CD4-positive, alpha-beta T cell treated with Interleukin-2 at 100 ng/mL for 4 hours (primary cell): ENCODE data around the gene PDGFB.

Experiments used
- DNase-seq: peaks from one replicate; pipeline ENCODE4 v3.0.0-alpha.2; 2020; ENCODE audit warnings: low spot score

PDGFB gene

GRCh38 chr22:39244496-39245129, at the start of gene PDGFB:
TSS of gene PDGFB (minus strand) at chr22:39244982. CDS start at chr22:39243963, 1,019 bp downstream.
- DNase-seq: peak; percentile 40

GRCh38 chr22:39293766-39294368, 49.1 kb upstream of the PDGFB start:
- DNase-seq: no peak

DNA sequence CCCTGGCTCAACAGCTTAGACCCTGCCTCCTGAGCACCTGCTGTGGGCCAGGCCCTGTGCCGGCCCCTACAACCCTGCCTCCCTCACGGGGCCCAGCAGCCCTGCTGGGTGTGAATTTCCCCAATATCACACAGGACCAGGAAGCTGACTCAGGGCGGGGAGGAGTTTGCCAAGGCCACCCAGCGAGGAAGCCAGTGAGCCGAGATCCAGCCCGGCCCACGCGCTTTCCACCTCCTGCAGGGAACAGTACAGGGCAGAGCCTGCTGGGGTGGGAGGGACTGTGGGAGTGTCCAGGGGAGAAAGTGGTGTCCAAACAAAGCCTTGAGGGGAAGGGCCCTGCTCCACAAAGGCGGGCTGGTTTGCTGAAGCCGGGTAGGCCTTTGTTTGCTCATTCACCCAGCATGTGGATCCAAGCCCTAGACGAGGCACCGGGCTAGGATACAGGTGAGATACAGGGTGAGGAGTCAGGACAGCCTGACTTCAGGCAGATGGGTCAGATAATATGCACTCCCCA, 47.8 kb upstream of the PDGFB start:
- DNase-seq: no peak

- DNase-seq: no peak
Observed at GRCh38 chr22:39292031-39292462, 47.3 kb upstream of the PDGFB start.

GRCh38 chr22:39291523-39291922, 46.7 kb upstream of the PDGFB start:
- DNase-seq: no peak

DNA sequence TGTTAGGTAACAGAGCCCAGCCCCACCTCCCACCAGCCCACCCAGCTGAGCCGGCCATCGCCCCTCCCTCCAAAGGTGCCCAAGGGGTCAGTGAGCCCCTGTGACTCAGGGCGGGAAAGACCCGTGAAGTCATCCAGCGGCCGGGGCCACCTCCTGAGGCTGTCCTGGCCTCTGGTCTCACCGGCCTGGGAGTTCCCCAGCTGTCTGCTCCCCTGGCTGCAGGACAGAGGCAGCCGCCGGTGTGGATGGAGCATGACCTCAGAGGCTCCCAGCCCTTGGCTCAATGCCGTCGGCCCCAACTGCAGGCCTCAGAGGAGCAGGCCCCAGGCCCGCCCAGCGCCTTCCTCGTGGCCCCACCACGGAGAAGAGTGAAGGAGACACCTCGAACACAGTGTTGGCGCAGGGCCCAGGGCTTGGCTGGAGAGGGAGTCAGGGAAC, 46.0 kb upstream of the PDGFB start:
- DNase-seq: no peak

DNA sequence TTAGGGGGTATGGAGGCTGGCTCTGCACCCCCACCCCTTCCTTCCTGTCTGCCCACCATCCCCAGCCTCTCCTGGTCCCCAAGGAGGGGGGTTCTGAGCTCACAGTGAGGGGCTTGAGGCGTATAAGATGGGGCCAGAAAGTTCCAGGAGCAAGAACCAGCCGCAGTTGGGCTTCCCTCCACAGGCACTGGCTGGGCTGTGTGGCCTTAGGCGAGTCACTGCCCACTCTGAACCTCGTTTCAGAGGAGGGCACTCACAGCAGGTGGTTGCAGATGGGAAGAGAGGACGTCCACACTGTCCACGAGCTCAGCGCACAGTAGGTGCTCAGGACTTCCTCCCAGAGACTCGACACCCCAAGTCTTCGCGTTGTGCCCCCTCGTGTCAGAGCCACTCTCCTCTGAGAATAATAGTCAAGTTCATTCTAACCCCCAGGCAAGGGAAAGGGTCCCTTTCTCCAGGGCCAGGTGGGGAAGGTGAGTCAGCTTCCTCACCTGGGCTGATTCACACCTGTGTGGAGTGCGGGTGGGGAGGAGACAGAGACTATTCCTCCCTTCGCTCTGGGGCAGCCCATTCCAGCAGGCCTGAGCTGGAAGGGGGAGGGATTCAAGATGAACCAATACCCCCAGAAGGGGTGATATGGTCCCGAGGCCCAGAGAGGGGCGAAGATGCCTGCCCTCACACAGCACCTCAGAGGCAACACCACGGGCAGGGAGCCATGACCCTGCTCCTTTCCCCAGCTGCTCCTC, 45.4 kb upstream of the PDGFB start:
- DNase-seq: no peak

GRCh38 chr22:39289533-39289932, 44.8 kb upstream of the PDGFB start:
- DNase-seq: no peak

DNA sequence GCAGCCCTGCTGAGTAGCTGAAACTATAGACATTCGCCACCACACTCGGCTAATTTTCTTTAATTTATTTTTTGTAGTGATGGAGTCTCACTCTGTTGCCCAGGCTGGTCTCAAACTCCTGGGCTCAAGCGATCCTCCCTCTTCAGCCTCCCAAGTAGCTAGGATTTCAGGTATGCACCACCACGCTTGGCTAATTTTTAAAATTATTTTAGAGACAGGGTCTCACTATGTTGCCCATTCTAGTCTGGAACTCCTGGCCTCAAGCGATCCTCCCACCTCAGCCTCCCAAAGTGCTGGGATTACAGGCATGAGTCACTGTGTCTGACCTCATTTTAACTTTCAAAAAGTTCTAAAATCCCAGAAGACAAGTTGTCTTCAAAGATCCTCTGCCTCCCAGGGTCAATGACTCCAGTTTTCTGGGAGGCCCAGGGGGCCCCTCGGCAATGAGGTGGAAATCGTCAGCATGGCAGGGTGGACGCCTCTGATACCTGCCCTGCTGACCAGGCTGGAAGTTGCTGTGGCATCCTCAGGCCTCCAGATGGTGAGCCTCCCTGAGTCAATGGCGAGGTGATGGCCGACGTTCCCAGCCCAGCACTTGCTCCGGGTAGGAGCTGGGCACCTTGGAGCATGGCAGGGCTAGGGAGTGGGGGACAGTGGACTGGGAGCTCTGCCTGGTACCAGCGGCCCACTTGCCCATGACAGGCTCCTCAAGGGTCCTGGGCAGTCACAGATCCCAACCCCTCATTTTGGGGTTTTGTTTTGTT, 43.5 kb upstream of the PDGFB start:
- no peak for DNase-seq

GRCh38 chr22:39287076-39287725, 42.4 kb upstream of the PDGFB start:
- peak; percentile 13 for DNase-seq

DNA sequence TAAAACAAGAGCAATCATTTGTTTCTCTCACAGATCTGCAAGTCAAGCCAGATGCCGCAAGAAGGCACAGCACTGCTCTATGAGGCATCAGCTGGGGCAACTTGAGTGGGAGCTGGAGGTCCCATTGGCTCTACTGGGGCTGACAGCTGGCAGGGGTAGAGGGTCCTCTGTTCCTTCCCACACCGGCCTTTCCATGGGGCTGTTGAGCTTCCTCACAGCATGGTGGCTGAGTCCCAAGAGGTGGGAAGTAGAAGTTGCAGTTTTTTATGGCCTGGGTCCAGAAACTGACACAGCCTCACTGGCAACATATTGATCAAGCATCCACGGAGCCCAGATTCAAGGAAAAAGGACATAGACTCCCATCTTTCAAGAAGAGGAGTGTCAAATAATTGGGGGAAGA, 40.2 kb upstream of the PDGFB start:
- DNase-seq: no peak

GRCh38 chr22:39284142-39284980, 39.6 kb upstream of the PDGFB start:
- DNase-seq: no peak

GRCh38 chr22:39283322-39284141, 38.8 kb upstream of the PDGFB start:
- DNase-seq: no peak

GRCh38 chr22:39282645-39283321, 38.0 kb upstream of the PDGFB start:
- no peak for DNase-seq

DNA sequence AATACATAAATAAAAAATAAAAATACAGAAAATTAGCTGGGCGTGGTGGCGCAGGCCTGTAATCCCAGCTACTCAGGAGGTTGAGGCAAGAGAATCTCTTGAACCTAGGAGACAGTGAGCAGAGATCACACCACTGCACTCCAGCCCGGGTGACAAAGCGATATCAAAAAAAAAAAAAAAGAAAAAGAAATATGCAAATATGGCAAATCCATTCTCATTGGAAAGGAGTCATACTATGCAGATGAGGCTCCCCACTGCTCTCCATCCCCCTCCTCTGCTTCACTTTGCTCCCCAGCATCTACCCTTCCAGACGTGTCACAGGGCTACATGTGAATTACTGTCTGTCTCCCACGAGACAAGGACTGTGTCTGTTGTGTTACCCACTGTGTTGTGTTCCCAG, 36.3 kb upstream of the PDGFB start:
- no peak for DNase-seq

GRCh38 chr22:39280250-39280649, 35.5 kb upstream of the PDGFB start:
- no peak for DNase-seq

DNA sequence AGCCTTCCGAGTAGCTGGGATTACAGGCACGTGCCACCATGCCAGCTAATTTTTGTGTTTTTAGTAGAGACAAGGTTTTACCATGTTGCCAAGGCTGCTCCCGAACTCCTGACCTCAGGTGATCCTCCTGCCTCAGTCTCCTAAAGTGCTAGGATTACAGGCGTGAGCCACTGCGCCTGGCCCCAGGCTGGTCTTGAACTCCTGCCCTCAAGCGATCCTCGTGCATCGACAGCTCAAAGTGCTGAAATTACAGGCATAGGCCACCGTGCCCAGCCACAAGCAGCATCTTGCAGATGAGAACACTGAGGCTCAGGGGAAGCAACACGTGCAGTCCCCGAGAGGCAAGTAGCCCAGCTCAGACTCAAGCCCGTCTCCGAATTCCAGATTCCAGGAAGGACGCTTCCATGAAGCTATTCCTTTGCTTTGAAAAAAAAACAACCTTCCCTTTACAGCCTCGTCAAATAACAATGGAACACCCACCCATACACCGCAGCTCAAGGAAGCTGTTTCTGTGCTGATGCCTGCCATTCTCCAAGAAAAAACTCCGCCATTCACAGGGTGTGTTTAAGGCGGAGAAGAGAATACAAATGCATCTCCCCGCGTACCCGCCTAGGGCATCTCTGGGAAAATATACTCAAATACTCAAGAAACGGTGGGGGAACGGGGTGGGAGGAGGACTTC, 34.5 kb upstream of the PDGFB start:
- no peak for DNase-seq

DNA sequence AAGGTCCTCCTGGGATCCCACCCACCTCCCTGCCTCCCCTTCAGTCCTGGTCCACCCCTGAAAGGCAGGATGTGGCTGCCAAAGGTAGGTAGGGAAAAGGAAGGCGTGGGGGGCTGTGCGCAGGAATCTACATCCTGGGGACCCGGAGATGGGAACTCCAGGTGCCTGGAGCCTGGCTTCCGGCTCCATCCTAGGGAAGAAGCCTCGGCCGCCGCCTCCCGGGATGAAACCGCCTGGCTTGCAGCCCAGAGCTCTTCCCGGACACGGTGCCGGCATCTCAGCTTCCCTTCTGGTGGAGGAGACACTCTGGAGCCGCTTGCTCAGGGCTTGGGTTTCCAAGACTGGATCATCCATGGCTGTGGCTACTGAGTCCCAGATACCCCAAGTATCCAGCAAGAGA, 33.3 kb upstream of the PDGFB start:
- DNase-seq: no peak

DNA sequence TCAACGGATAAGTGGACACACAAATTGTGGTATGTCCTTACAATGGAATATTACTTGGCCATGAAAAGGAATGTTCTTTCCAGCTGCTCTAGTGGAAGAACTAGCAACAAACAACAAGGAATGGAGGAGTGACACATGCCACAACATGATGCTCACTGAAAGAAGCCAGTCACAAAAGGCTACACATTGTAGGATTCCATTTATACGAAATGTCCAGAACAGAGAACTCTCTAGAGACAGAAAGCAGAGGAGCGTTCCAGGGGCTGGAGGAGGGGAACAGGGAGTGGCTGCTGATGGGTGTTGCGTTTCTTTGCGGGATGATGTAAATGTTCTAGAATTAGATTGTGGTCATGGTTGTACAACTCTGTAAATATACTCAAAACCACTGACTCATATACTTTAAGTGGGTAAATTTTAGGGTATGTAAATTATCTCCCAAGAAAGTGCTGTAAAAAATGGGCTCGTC, 32.4 kb upstream of the PDGFB start:
- no peak for DNase-seq
